Right ventricle myocardium superior (tissue), 1 donor: Measurements from ENCODE around the gene ZNF587B. TPM values are rescaled to one million over a fixed set of nuclear protein-coding genes. Genes with fewer than 3 reads are reported as not detected.
"Not testable (repeated sequence)": the region's sequence is repeated elsewhere in the genome, so short reads cannot be mapped to it uniquely, and the experiment has no call there.

Experiments used
- ATAC-seq: fragments of 200-7000 bp; cut with Tn5 transposase; one replicate; pipeline ENCODE4 v1.9.1; 2020; ENCODE audit warnings: mild to moderate bottlenecking; ENCODE audit not compliant: poor library complexity
- DNase-seq: peaks from one replicate; pipeline ENCODE4 v3.0.0-alpha.2; 2020
- intact Hi-C: fragments of 100-400 bp; cut with DNase I; formaldehyde crosslinking; loops from one replicate; pipeline ENCODE4 v1.11.2; 2022
- total RNA-seq: library from RNA; stranded (reverse); fragmentation: NEBNext Ultra II Directional; extraction: Animal tissue kit (Norgen Biotek cat#: 25700); gene quantifications from one replicate; pipeline ENCODE4 v1.2.1, GENCODE V29; 2021
- donor health status: DM: no; HTN: yes; CAD: no; lungs with severe emphysema.

ZNF587B gene
- total RNA-seq, 1 donor from 2014 or later = 6.3 TPM

- intact Hi-C loops = no loop called here
- ATAC-seq (no peak), DNase-seq (no peak)
Observed at GRCh38 chr19:57850553-57851017, 20.5 kb downstream of the ZNF587B start.

GRCh38 chr19:57851812-57852603, 21.9 kb downstream of the ZNF587B start:
- DNase-seq, intact Hi-C loops, ATAC-seq: not testable (repeated sequence)

GRCh38 chr19:57854117-57854516, 24.0 kb downstream of the ZNF587B start:
- intact Hi-C loops = not testable (repeated sequence)

GRCh38 chr19:57862351-57862750, 32.3 kb downstream of the ZNF587B start:
- not testable (repeated sequence) for DNase-seq

More at GRCh38 chr19:57854117-57854516, 24.0 kb downstream of the ZNF587B start:
- ATAC-seq, DNase-seq: not testable (repeated sequence)

GRCh38 chr19:57867868-57868492, 37.9 kb downstream of the ZNF587B start:
- no peak for ATAC-seq
- no peak for DNase-seq

More at GRCh38 chr19:57862351-57862750, 32.3 kb downstream of the ZNF587B start:
- ATAC-seq, intact Hi-C loops: not testable (repeated sequence)

GRCh38 chr19:57869655-57870054, 39.6 kb downstream of the ZNF587B start:
- DNase-seq, intact Hi-C loops: not testable (repeated sequence)
- ATAC-seq = peak; percentile 56

More at GRCh38 chr19:57867868-57868492, 37.9 kb downstream of the ZNF587B start:
- intact Hi-C loops = no loop called here

- no peak for ATAC-seq
- DNase-seq = no peak
- intact Hi-C loops = no loop called here
Observed at GRCh38 chr19:57870225-57870624, 40.1 kb downstream of the ZNF587B start.

GRCh38 chr19:57872450-57872849, 42.4 kb downstream of the ZNF587B start:
- intact Hi-C loops = no loop called here
- DNase-seq (no peak), ATAC-seq (no peak)

- DNase-seq, ATAC-seq, intact Hi-C loops: not testable (repeated sequence)
Observed at GRCh38 chr19:57873883-57874799, 44.0 kb downstream of the ZNF587B start.

GRCh38 chr19:57886046-57886445, 55.9 kb downstream of the ZNF587B start:
- ATAC-seq (no peak), DNase-seq (no peak)
- intact Hi-C loops = no loop called here

GRCh38 chr19:57887195-57887941, 57.3 kb downstream of the ZNF587B start:
- intact Hi-C loops = no loop called here
- DNase-seq (no peak), ATAC-seq (no peak)

- DNase-seq = no peak
- intact Hi-C loops = no loop called here
- peak; percentile 2 for ATAC-seq
Observed at GRCh38 chr19:57888107-57888559, 58.0 kb downstream of the ZNF587B start.

GRCh38 chr19:57888560-57889231, 58.6 kb downstream of the ZNF587B start, which contains the start of gene ZNF814:
ZNF814 (minus strand) TSS chr19:57889037; CDS start chr19:57888802, 235 bp downstream.
- DNase-seq (peak; percentile 89), ATAC-seq (peak; percentile 93)
- intact Hi-C loops = no loop called here

- intact Hi-C loops, DNase-seq, ATAC-seq: not testable (repeated sequence)
Observed at GRCh38 chr19:57890706-57891105, 60.6 kb downstream of the ZNF587B start.
